C4-2B (cell line): ENCODE results near the gene RNF213.

Experiments used
- H3K27ac ChIP-seq: fragments of 450-650 bp; 2 replicates; pipeline ENCODE4 v1.5.1; 2017
- CTCF ChIP-seq: fragments of 450-650 bp; conservative IDR thresholded peaks from 2 replicates; pipeline ENCODE4 v1.5.1; 2017; ENCODE audit warnings: mild to moderate bottlenecking
- ZFX ChIP-seq: fragments of 450-650 bp; IDR thresholded peaks from 2 replicates; pipeline ENCODE4 v1.6.1; 2017

The RNF213 gene

GRCh38 chr17:80216473-80217456, 43.9 kb upstream of the RNF213 start:
- TF ChIP-seq ZFX (no peak), CTCF (no peak)
- H3K27ac ChIP-seq: no peak overlapping the region

- no peak for TF ChIP-seq ZFX
- TF ChIP-seq CTCF: no peak
Observed at GRCh38 chr17:80217703-80218362, 42.8 kb upstream of the RNF213 start.

GRCh38 chr17:80218391-80218790, 42.3 kb upstream of the RNF213 start:
- 0 out of 2 replicates have a peak overlapping the region, but pooled peaks have one; percentile 2 for H3K27ac ChIP-seq
- no peak for TF ChIP-seq CTCF

More at GRCh38 chr17:80217703-80218362, 42.8 kb upstream of the RNF213 start:
- 0 out of 2 replicates have a peak overlapping the region, but pooled peaks have one; percentile 2 for H3K27ac ChIP-seq

GRCh38 chr17:80219013-80219762, 41.5 kb upstream of the RNF213 start:
- no peak for TF ChIP-seq CTCF
- TF ChIP-seq ZFX: peak; percentile 40; the same call in 1 of the 2 replicates
- H3K27ac ChIP-seq: peak overlapping the region; percentile 99

GRCh38 chr17:80219763-80220053, 40.9 kb upstream of the RNF213 start:
- TF ChIP-seq CTCF: no peak
- 0 out of 2 replicates have a peak, but pooled peaks have one; percentile 3 for TF ChIP-seq ZFX
- H3K27ac ChIP-seq: peak overlapping the region; percentile 99

- peak; percentile 51; the same call in 1 of the 2 replicates for TF ChIP-seq ZFX
- no peak for TF ChIP-seq CTCF
- H3K27ac ChIP-seq: peak within 1 kb of the TSS; percentile 99
Observed at GRCh38 chr17:80220054-80220735, 40.5 kb upstream of the RNF213 start, which contains the start of the genes SGSH and SLC26A11. SGSH (minus strand) TSS chr17:80220333; CDS start chr17:80220313, 20 bp downstream. SLC26A11 (plus strand) TSS chr17:80220427; CDS start chr17:80221561, 1,134 bp downstream.
